Activated CD8-positive, alpha-beta memory T cell treated with anti-CD3 and anti-CD28 coated beads, Interleukin-2, amount 10 ng/mL, durations not matched to agents 7 days and 5 days (primary cell): ENCODE data around the gene EPS8L3. TPM values are rescaled to one million over a fixed set of nuclear protein-coding genes. Genes with fewer than 3 reads are reported as not detected.
A peak's percentile ranks its signal among the peaks of the same experiment; 100 is the strongest.
"Not testable (repeated sequence)": the region's sequence is repeated elsewhere in the genome, so short reads cannot be mapped to it uniquely, and the experiment has no call there.

Source experiments
- ATAC-seq: fragments of 150-1000 bp; cut with Tn5 transposase; one replicate; pipeline ENCODE4 v1.10.0; 2021; ENCODE audit warnings: moderate library complexity
- CTCF ChIA-PET: fragments of 350-600 bp; sonication (Branson Sonifier 250); formaldehyde crosslinking; loops from one replicate; lab custom pipeline; 2021; ENCODE audit warnings: antibody characterized with exemption; lab: Charles Lee
- DNase-seq: peaks from one replicate; pipeline ENCODE4 v3.0.0-alpha.2; 2020
- H3K27ac Mint-ChIP-seq: one replicate; pipeline ENCODE4 v1.8.0; 2021; ENCODE audit warnings: mild to moderate bottlenecking, mixed read lengths
- H3K27me3 Mint-ChIP-seq: one replicate; pipeline ENCODE4 v1.8.0; 2021; ENCODE audit warnings: mixed read lengths
- H3K36me3 Mint-ChIP-seq: one replicate; pipeline ENCODE4 v1.8.0; 2021; ENCODE audit warnings: mild to moderate bottlenecking, mixed read lengths
- H3K4me1 Mint-ChIP-seq: one replicate; pipeline ENCODE4 v1.8.0; 2021; ENCODE audit warnings: mixed read lengths
- H3K4me3 Mint-ChIP-seq: one replicate; pipeline ENCODE4 v1.8.0; 2021; ENCODE audit warnings: mild to moderate bottlenecking, moderate library complexity, mixed read lengths
- H3K9me3 Mint-ChIP-seq: one replicate; pipeline ENCODE4 v1.8.0; 2022; ENCODE audit warnings: low read depth, mixed read lengths
- total RNA-seq, 2 experiments: library from RNA; stranded (reverse); gene quantifications; one replicate each; pipeline ENCODE4 v1.2.3, GENCODE V29; 2021

Gene EPS8L3
- total RNA-seq, 2 experiments from 2014 or later = not detected

DNA sequence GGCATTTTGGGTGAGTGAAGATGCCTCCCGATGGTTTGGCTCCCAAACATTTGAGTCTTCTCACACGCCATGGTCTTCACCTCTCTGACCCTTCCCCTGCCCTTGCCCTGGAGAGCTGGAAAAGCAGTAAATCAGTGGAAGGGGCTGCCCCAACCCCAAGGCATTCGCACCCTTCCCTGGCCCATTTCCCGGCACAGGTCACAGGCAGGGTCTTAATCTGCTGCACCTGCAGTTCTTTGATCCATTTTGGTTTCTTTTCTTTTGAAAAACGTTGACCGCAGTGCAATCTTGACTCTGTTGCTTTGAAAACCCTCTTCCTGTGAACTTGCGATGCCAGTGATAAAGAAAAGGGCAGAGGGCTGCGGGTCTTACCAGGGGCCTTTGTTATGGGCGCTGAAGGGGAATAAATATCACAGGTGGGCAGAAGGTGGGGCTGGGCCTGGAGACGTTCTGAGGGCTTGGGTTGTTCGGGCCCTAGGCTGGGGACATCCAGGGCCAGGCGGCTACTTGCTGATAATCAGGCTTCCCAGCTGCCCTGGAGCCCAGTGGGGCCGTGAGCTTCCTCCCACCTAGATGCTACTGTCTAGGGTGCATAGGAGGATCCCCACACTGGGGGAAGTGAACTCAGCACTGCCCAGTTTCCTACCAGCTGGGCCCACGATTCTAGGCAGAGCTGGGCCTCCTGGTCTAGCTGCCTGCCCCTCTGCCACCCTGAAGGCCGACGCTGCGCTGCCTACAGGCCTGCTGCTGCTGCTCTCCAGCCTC is 38.6 kb upstream of the EPS8L3 start:
- DNase-seq = peak; percentile 77
- H3K36me3 Mint-ChIP-seq = peaks cover 3% of the 10 kb centered on the region
- peaks cover 92% of the 10 kb centered on the region for H3K4me1 Mint-ChIP-seq
- peak; percentile 74 for ATAC-seq
- H3K4me3 Mint-ChIP-seq = peak overlapping the region; percentile 75
- CTCF ChIA-PET = interaction anchor here (0.8 to 8.5 kb wide), 9 partner anchors 11 to 182 kb away, joined by 3 to 111 read pairs (median 6); partner anchors contain the start of gene AHCYL1
- H3K9me3 Mint-ChIP-seq = no peaks in the 10 kb centered on the region
- no peaks in the 10 kb centered on the region for H3K27me3 Mint-ChIP-seq
- H3K27ac Mint-ChIP-seq = peak overlapping the region; percentile 99

- H3K9me3 Mint-ChIP-seq = no peaks in the 10 kb centered on the region
- H3K36me3 Mint-ChIP-seq = peaks cover 3% of the 10 kb centered on the region
- peak overlapping the region; percentile 75 for H3K4me3 Mint-ChIP-seq
- ATAC-seq (peak; percentile 15), DNase-seq (peak; percentile 60)
- peaks cover 92% of the 10 kb centered on the region for H3K4me1 Mint-ChIP-seq
- peak overlapping the region; percentile 99 for H3K27ac Mint-ChIP-seq
- CTCF ChIA-PET = interaction anchor here (0.8 to 8.5 kb wide), 7 partner anchors 11 to 182 kb away, joined by 3 to 111 read pairs (median 8); partner anchors contain the start of gene AHCYL1
- no peaks in the 10 kb centered on the region for H3K27me3 Mint-ChIP-seq
Observed at GRCh38 chr1:109801791-109802135, 38.0 kb upstream of the EPS8L3 start.

- peaks cover 3% of the 10 kb centered on the region for H3K36me3 Mint-ChIP-seq
- H3K9me3 Mint-ChIP-seq = no peaks in the 10 kb centered on the region
- ATAC-seq (no peak), DNase-seq (no peak)
- H3K27ac Mint-ChIP-seq = peak overlapping the region; percentile 87
- H3K4me1 Mint-ChIP-seq = peaks cover 87% of the 10 kb centered on the region
- no peaks in the 10 kb centered on the region for H3K27me3 Mint-ChIP-seq
- CTCF ChIA-PET = interaction anchor here (1.0 to 8.5 kb wide), 5 partner anchors 9 to 184 kb away, joined by 3 to 111 read pairs (median 6); partner anchors contain the start of gene AHCYL1
- H3K4me3 Mint-ChIP-seq = no peak overlapping the region
Observed at GRCh38 chr1:109800291-109800690, 36.6 kb upstream of the EPS8L3 start.

DNA sequence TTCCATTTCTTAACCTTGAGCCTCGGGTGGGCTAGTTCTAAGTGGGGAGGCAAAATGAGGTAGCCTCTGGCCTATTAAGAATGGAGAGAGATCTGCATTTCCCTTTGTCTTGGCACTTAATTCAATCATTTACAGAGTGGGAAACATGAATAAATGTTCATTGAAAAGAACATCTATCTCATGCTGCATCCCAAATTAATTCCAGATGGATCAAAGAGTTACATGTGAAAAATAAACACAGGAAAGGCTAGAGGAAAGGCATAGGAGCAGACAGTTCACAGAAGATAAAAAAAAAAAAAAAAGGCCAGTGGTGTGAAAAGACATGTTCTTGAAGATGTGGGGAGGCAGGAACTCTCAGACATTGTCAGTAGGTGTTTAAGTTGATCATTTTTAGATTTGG is 35.7 kb upstream of the EPS8L3 start:
- H3K4me1 Mint-ChIP-seq = peaks cover 88% of the 10 kb centered on the region
- H3K9me3 Mint-ChIP-seq = no peaks in the 10 kb centered on the region
- no peak overlapping the region for H3K4me3 Mint-ChIP-seq
- no peaks in the 10 kb centered on the region for H3K27me3 Mint-ChIP-seq
- CTCF ChIA-PET = interaction anchor here (1.5 to 8.5 kb wide), 4 partner anchors 9 to 185 kb away, joined by 6 to 111 read pairs (median 20); partner anchors contain the start of gene AHCYL1
- peaks cover 3% of the 10 kb centered on the region for H3K36me3 Mint-ChIP-seq
- ATAC-seq = no peak
- H3K27ac Mint-ChIP-seq = peak overlapping the region; percentile 30
- DNase-seq = no peak

DNA sequence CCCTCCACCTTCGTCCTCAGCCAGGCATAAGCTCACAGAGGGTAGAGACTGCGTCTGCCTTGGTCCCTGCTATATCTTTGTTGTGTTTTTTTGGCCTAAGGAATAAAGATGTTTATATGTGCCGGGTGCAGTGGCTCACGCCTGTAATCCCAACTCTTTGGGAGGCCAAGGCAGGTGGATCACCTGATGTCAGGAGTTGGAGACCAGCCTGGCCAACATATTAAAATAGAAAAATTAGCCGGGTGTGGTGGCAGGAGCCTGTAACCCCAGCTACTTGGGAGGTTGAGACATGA is 33.5 kb upstream of the EPS8L3 start:
- CTCF ChIA-PET = interaction anchor here (0.6 to 2.0 kb wide), 3 partner anchors 16 to 21 kb away, joined by 3 to 9 read pairs (median 3); no protein-coding TSS in a partner anchor
- not testable (repeated sequence) for ATAC-seq, DNase-seq, H3K36me3 Mint-ChIP-seq, H3K27me3 Mint-ChIP-seq, H3K4me3 Mint-ChIP-seq, H3K9me3 Mint-ChIP-seq
- Mint-ChIP-seq H3K4me1 (peaks cover 86% of the 10 kb centered on the region), H3K27ac (peak overlapping the region; percentile 88)

DNA sequence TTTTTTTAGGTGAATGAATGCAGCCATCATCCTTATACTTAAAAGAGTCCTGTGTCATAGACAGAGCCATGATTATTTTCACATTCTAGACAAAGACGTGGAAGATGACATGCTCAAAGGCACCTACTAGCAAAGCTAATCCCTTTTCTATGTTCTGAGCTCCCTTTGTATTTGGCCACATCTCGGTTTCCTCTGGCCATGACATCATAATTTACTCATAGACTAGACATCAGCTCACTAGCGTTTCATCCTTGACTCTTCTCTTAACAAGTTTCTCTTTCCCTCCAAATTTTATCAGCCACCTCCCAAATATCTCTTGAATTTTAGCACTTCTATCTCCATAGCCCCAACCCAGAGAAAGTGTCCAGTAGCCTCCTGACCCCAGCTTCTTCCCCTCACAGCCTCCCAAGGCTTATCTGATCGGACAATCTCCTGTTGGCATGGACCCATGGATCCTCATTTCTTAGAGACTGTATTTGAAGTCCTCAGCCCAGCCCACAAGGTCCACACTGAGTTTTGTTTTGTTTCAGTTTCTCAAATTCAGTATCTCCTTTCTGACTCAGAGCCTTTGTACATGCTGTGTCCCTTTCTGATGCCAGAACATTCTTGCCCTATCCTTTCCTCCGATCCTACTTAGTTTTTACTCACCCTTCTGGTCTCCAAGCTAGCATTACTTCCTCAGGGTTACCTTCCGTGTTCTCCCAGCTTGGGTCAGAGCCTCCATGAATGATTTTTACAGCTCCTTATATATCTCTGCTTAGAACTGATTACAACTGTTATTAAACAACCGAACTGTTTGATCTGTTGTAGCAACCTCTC is 33.0 kb upstream of the EPS8L3 start:
- Mint-ChIP-seq H3K9me3 (no peaks in the 10 kb centered on the region), H3K27me3 (no peaks in the 10 kb centered on the region), H3K4me3 (peak overlapping the region; percentile 14), H3K36me3 (peaks cover 3% of the 10 kb centered on the region), H3K27ac (peak overlapping the region; percentile 88), H3K4me1 (peaks cover 86% of the 10 kb centered on the region)
- CTCF ChIA-PET = interaction anchor here (0.6 to 2.0 kb wide), 6 partner anchors 15 to 187 kb away, joined by 3 to 9 read pairs (median 4); partner anchors contain the start of gene AHCYL1
- DNase-seq (peak; percentile 59), ATAC-seq (peak; percentile 68)

DNA sequence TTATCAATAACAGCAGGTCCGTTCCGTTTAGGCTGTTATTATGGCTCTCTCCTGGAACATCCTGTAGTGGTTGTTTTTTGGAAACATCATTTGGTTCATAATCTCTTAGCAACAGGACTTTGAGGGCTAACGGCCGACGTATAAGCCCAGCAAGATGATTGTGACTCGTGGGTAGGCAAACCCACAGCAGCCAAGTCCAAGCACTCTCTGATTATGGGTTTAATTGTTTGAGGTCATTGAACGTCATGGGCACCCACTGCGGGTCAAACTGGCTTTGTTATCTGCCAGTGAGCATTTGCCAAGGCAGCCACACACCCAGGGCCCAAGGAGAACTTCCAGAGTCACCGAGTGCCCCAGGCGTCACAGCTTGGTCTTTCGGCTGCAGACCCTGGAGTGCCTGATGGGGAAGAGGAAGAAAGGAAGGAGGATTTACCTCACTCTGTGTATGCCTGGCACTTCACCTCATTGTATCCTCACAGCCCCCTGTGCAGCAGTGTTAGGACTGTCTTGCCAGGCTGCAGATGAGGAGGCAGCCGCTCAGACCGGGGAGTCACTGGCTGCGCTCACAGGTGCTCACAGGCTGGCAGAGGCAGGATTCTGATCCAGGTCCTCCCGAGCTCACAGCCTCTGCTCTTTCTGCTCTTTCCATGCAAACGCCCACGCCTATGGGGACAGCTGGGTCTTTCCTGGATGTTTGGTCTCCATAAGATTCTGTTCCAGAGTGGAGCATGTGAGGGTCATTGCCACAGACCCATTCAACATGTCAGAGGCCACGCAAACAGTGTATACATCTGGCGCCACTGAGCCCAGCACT is 30.8 kb upstream of the EPS8L3 start:
- Mint-ChIP-seq H3K36me3 (peaks cover 3% of the 10 kb centered on the region), H3K9me3 (no peaks in the 10 kb centered on the region), H3K27me3 (no peaks in the 10 kb centered on the region), H3K4me3 (no peak overlapping the region), H3K4me1 (peaks cover 90% of the 10 kb centered on the region), H3K27ac (peak overlapping the region; percentile 69)
- no peak for ATAC-seq
- CTCF ChIA-PET = interaction anchor here (1.1 to 7.2 kb wide), 6 partner anchors 8 to 154 kb away, joined by 3 to 111 read pairs (median 4); no protein-coding TSS in a partner anchor
- peak; percentile 40 for DNase-seq

DNA sequence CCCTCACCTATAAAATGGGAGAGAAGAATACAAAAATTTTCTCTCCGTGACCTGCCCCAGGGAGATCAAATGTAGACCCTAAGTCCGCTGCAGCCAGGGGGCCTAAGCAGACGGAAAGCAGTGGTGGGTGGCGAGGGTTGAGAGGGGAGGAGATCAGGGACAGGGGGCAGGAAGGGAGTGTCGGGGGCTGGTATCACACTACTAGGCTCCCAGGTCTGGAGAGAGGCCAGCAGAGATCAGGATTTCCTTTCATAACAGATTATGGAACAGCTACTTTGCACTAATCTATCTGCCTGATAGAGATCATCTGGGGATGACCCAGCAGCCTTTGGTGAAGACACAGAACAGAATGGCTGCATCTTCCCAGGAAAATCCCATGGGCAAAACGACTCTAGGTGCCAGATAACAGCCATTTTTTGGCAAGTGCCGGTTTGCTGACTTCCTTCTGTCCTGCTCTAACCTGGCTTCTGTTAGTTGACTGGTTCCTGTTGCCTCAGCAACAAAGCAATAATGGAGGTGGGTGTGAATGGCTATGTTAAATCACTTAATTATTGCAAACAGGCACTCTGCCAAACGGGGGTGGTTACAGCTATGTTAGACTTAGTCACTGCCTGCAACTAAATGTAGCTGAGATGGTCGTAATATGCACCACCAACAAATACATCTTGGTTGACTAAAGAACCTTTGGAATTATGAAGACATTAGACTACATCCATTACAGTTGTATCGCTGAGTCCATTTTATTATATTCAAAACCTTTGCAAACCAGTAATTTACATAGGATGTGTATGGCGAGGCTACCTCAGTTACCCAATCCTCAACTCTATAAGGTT is 30.0 kb upstream of the EPS8L3 start:
- ATAC-seq = no peak
- Mint-ChIP-seq H3K4me3 (no peak overlapping the region), H3K27me3 (no peaks in the 10 kb centered on the region)

DNA sequence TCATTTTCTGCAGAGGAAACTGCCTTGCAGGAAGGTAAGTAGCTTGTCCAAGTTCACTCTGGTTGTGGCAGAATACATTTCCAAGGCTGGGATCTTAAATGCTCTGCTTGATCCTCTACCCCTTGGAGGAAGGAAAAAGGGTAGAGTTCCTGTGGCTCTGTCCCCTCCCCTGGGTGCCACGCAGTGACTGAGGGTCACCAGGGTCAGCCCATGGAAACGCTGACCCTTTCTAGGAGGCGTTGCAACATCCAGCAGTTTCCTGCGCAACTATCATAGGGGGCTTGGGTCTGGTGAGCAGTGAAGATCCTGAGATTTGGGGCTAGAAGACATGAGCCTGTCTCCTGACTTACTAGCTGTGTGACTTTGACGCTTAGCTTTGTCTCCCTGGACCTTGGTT is 29.4 kb upstream of the EPS8L3 start:
- H3K4me3 Mint-ChIP-seq = no peak overlapping the region
- ATAC-seq = no peak
- no peaks in the 10 kb centered on the region for H3K27me3 Mint-ChIP-seq
- CTCF ChIA-PET = interaction anchor here (1.0 to 10.0 kb wide), 5 partner anchors 11 to 192 kb away, joined by 4 to 132 read pairs (median 20); partner anchors contain the start of gene AHCYL1
- peaks cover 92% of the 10 kb centered on the region for H3K4me1 Mint-ChIP-seq
- peaks cover 3% of the 10 kb centered on the region for H3K36me3 Mint-ChIP-seq
- peak; percentile 23 for DNase-seq
- no peaks in the 10 kb centered on the region for H3K9me3 Mint-ChIP-seq
- H3K27ac Mint-ChIP-seq = peak overlapping the region; percentile 69

More for the DNA sequence above, 30.0 kb upstream of the EPS8L3 start:
- Mint-ChIP-seq H3K9me3 (no peaks in the 10 kb centered on the region), H3K36me3 (peaks cover 3% of the 10 kb centered on the region), H3K27ac (peak overlapping the region; percentile 69), H3K4me1 (peaks cover 90% of the 10 kb centered on the region)
- peak; percentile 46 for DNase-seq
- CTCF ChIA-PET = interaction anchor here (1.1 to 7.2 kb wide), 4 partner anchors 10 to 153 kb away, joined by 3 to 111 read pairs (median 6); no protein-coding TSS in a partner anchor

- Mint-ChIP-seq H3K36me3 (no peaks in the 10 kb centered on the region), H3K27ac (peak overlapping the region; percentile 96), H3K4me1 (peaks cover 90% of the 10 kb centered on the region), H3K4me3 (no peak overlapping the region), H3K9me3 (no peaks in the 10 kb centered on the region), H3K27me3 (no peaks in the 10 kb centered on the region)
- CTCF ChIA-PET = interaction anchor here (1.0 to 24.4 kb wide), 6 partner anchors 11 to 192 kb away, joined by 4 to 790 read pairs (median 73); partner anchors contain the start of gene AHCYL1
- ATAC-seq = no peak
- DNase-seq = peak; percentile 38
Observed at GRCh38 chr1:109792056-109792831, 28.5 kb upstream of the EPS8L3 start.

GRCh38 chr1:109791495-109792043 is 27.8 kb upstream of the EPS8L3 start:
- H3K4me3 Mint-ChIP-seq = no peak overlapping the region
- ATAC-seq (no peak), DNase-seq (peak; percentile 38)
- CTCF ChIA-PET = interaction anchor here (0.7 to 24.4 kb wide), 24 partner anchors 10 to 243 kb away, joined by 3 to 790 read pairs (median 5); partner anchors contain the start of genes AHCYL1, CSF1 and GNAI3
- H3K9me3 Mint-ChIP-seq = no peaks in the 10 kb centered on the region
- H3K4me1 Mint-ChIP-seq = peaks cover 90% of the 10 kb centered on the region
- no peaks in the 10 kb centered on the region for H3K36me3 Mint-ChIP-seq
- peak overlapping the region; percentile 96 for H3K27ac Mint-ChIP-seq
- H3K27me3 Mint-ChIP-seq = no peaks in the 10 kb centered on the region
